HG02840 (cell line): ENCODE data around the gene MAGI1.

Experiments
- ATAC-seq: cut with Tn5 transposase; IDR thresholded peaks from one replicate; pipeline ENCODE4 v1.9.1; 2021; ENCODE audit warnings: mild to moderate bottlenecking, moderate library complexity, moderate number of reproducible peaks; ENCODE audit not compliant: unreplicated experiment, low FRiP score

The MAGI1 gene

DNA sequence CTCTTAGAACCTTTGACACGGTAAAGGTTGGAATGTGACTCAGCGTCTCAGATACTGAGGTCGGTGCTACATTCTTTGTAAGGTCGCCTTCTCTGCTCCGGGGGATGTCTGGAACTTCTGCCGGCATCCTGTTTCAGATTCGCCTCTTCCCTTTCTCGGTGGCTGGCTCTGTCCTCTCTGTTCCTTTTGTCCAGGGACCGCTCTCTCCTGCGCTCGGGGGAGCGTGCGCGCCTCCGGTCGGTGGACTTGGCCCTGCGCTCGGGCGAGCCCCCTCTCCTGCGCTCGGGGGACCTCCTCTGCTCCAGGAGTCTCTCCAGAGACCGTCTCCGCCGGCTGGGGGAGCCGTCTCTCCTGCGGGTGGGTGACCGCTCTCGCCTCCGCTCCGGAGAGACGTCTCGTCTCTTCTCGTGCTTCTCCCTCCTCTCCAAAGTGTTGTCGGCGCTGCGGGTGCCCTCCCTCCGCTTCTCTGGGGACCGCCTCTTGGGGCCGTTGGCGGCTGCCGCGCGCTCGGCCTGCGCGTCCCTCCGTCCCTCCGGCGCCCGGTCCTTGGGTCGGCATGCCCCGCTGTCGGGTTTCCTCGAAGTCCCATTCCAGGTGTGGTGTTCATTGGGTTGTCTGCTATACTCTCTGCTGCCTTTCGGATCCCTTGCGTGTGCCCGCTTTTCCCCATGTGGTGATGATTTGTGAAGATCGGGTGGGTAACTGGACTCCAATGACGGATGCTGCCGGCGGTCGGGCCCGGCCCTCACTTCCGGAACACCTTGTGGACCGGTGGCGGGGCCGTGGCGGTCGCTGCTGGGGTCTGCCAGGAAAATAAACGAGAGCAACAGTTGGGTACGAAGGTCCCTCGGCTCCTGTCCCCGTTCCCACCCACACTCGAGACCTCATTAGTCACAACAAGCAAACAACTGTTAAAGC, 682.1 kb downstream of the MAGI1 start:
- ATAC-seq: no peak

DNA sequence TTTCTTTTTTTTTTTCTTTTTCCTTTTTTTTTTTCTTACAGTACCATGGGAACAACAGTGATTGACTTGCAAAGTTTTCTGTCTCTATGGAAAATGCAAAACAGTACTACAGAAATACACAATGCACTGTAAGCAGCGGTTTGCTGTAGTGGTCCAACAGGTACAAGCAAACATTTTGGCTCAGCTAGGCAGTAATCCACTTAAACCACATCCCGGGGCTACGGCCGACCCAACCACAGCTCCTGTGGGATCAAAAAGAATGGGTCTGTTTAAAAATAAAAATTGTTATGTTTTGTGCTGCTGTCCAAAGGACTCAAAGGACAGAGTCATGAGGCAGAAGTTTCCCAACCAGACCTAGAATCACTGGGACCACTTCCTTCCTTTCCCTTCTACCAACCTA, 683.8 kb downstream of the MAGI1 start:
- ATAC-seq: no peak

DNA sequence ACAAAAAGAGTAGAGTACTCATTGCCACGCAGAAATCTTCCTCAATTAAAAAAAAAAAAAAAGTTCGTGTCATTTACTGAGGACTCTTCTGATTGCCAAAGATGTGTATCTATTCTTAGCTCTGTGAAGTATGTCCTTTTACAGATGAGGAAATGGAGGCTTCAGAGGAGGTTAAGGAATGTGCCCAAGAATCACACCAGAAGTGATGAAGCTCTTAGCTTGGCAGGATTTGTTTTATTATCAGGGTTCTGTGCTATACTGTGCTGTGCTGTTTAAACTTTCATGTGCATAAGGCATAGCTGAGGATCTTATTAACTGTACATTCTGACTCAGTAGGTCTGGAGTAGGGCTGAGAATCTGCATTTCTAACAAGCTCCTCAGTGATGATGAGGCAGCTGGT, 685.8 kb downstream of the MAGI1 start:
- ATAC-seq: no peak

DNA sequence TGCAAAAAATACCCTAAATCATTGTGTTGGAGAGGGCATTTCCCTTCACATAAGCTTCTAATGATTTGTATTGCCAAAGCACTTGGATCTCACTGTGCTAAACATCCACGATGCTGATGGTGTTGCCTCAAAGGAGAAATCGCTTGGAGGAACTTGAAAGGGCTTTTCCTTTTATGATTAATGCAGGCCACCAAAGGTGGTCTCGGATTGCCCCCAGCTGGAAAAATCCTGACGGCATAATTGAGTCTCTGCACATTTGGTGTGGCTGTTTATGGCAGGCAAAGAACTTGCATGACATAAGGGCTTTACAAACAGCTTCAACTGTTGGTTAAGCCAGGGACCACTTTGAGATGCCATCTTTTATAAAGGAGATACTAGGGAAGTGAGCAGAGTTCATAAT, 687.0 kb downstream of the MAGI1 start:
- no peak for ATAC-seq

DNA sequence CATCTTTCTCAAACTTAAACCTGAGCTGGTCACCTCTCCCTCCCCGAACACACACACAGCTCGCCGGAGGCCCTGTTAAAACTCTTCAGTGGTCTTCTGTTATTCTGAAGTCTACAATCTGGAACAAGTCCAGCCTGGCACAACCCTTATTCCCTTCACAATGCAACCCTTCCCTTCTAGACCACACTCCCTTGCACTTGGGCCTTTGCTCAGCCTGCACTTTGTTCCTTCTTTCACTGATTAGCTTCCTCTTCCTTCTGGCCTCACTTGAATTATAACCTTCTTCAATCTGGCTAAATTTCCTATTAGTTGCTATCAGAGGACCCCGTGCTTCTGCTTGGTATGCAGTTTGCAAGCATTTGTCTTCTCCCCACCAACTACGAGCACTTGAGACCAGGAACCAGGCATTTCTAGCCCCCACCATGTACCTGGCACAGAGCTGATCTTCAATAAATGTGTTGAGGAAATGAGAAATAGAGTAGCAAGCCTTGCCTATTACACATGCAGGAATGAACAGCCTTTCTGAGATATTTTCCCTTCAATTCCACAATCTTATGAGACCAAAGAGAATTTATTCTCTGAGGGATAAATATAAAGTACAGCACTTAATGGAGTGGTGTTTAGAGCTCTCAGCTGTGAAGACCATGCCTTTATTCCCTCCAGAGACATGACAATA, 687.8 kb downstream of the MAGI1 start:
- ATAC-seq: no peak

DNA sequence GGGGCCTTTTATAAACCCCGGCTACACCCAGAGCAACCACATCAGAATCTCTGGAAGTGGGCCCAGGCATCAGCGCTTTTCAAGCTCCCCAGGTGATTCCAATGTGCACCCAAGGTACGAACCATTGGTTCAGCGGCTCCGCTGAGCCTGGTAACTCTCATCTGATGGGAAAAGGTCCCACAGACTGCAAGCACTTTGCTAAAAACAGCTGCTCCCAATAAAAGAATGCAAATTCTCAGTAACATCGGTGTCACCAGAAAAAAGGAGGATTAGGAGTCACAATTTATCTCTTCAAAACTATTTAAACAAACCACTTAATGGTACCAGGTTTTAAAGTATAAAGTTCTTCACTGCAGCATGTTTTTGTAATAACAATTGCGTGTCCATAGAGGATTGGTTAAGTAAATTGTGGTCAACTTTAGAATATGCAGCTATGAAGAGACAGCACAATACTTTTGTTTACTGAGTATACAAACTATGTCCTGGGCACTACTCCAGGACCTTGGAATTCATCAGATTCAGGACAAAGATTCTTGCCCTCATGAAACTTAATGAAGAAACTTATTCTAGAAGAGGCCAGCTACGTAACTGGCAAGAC, 690.2 kb downstream of the MAGI1 start:
- ATAC-seq: no peak

DNA sequence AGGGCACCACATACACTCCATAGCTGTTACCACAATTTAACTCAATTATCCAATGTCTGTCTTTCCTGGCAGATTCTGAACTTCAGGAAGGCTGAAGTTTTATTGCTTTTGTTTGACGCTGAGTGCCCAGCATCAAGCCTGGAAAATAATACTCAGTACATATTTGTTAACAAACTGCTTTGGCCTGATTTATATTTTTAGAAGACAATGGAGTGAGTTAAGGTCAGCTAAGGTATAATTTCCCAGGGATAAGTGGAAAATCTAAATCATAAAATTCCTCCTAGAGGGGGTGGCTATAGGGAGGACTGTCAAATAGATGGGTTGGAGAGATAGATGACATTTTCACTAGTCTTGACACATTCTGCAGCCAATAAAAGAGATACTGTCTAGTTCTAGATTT, 691.6 kb downstream of the MAGI1 start:
- ATAC-seq: no peak

DNA sequence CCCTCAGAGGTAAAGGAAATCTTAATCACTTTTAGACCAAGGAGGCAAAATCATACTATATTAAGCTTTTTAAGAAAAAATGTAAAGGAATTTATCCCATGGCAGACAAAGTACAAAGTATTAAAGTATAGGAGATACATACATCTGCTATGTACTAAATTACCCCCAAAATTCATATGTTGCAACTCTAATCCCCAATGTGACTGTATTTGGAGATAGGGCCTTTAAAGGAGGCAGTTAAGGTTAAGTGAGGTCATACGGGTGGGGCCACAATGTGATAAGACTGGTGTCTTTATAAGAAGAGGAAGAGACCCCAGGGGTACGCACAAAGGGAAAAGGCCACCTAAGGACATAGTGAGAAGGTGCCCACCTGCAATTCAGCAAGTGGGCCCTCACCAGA, 693.9 kb downstream of the MAGI1 start:
- no peak for ATAC-seq

DNA sequence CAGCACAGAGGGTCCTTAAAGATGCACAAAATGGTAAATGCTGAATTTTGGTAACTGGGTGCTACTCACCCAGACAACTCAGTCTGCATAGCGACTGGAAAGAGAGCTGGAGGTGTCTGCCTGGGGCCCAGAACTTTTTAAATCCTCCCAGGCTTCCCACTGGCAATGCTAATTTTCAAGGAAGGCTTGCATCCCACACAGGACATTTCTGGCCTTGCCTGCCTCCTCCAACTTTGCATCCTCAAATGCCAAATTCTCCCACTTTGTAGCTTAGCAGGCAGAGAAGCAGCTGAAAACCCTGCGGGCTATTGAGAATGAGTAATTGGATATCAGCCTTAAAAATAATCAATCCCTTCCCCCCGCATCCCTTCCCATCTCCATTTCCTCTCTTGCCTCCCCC, 694.3 kb downstream of the MAGI1 start:
- no peak for ATAC-seq

DNA sequence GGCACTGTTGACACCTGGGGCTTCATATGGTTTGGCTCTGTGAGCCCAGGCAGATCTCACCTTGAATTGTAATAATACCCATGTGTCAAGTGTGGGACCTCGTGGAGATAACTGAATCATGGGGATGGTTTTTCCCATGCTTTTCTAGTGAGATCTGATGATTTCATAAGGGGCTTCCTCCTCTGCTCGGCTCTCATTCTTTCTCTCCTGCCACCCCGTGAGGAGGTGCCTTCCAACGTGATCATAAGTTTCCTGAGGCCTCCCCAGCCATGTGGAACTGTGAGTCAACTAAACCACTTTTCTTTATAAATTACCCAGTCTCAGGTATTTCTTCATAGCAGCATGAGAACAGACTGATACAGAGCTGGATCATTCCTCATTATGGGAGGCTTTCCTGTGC, 695.0 kb downstream of the MAGI1 start:
- no peak for ATAC-seq

DNA sequence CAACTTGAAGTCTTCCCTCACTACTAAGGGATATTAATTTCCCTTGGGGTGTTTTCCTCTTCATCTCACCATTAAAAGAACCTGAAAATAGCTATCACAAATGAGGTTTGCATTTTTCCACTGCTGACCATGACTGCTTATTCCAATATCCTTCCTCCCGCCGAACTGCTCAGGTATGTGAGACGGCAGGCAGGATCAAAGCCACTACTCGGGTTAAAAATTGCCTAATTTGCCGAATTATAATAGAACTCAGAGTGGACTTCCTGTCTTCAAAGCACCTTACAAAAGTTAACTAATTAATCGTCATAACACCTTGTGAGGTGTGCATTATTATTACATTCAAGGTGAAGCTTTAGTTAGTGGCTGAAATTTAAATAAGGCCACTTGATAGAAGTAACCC, 695.7 kb downstream of the MAGI1 start:
- ATAC-seq: no peak

DNA sequence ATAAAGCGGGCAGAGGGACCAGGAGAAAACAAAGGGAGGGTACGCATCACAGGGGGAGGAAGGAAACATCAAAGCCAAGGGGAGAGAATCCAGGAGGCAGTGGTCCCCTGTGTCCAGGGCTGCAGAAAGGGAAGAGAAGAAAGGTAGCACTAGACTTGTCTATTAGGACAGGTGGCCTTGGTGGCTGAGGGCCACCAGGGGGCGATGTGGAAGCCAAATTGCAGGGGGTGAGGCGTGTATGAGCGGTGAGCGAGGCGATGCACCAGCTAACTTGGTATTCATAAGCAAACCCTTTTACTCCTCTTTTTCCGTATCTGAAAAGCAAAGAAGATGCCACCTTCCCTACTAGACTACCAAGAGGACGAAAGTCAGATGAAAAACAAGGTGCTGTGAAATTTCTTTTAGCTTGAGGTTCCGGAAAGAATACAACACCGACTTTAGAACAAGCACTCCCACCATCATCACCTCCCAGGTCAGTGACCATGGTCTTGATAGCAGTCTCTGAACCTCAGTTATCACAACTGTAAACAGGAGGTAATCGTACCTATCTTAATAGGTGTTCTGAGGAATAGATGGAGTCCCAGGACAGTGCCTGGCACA, 696.5 kb downstream of the MAGI1 start:
- ATAC-seq: no peak

DNA sequence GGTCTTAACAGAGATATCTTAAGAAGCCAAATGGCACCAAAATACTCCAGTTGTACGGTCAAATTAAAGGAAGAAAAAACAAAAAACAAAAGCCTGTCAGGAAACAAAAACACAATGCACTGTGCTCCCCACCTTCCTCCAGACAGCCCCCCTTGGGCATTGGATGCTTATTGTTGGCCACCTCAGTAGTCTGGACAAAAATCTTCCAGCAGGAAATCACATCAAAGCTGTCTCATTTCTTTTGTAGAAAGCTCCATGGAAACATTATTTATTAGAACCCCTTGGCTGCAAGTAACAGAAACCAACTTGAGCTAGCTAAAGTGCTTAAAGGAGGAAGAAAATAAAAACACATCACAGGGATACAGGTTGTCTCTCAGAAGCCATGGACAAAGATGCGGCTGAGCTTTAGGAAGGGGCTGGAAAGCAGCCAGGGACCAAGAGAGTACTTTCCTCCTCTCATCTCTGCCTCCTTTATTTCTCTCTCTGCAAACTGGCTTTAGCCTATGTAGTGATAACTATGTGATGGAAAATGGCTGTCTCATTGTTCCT, 699.5 kb downstream of the MAGI1 start:
- no peak for ATAC-seq

DNA sequence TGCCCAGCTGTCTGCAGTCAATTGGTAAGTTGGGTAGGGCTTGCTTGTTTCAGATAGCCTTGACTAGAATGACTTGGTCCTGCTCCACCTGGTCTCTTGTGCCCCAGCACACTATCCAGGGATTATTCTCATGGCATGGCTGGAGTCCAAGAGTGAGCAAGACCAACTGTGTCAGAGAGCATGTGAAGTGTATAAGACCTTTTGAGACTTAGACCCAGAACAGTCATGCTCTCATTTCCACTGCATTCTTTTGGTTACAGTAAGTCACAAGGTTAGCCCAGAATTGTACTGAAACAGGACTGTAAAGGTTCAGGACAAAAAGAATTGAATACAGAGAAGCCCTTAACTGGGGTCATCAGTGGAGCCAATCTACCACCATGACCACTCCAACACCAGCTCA, 700.1 kb downstream of the MAGI1 start:
- ATAC-seq: no peak

DNA sequence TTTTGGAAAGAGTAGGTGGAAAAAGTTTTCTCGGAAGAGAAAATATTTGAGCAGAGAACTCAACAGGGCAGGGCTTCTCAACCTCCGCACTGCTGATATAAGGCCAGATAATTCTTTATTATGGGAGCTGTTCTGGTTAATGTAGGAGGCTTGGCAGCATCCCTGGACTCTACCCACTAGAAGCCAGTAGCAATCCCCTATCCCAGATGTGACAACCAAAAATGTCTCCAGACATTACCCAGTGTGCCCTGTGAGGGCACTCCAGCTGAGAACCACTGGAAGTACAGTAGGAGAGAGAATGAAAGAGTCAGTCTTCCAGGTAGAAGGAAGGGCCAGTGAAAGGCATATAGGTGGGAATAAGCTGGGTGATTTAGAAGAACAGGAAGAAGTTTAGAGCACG, 703.1 kb downstream of the MAGI1 start:
- ATAC-seq: no peak

DNA sequence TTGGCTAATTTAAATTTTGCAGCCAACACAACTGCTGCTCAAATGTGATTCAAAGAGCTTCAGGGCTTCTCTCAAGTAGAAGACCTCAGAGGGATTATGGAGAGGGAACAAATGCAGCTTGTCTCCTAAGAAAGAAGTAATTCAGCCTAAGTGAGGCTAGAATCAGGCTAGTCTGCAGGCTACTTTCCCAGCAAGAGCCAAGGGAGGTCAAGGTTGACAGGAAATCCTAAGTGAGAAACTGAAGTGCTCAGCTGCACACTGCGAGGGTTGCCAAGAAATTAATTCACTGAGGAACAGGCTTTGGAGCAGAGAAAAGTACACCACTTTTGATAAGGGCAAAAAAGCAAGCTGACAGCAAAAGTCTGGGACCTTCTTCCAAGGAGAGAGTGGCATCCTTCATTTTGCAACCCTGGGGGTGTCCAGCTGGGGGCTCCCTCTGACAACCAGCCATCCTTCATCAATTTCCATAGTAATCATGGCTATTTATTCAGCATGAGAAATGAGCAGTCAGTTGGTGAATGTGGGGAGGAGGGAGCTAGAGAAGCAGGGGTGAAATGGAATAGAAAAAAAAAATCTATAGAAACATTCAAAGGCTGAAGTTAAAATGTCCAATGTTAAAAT, 704.6 kb downstream of the MAGI1 start:
- ATAC-seq: no peak

DNA sequence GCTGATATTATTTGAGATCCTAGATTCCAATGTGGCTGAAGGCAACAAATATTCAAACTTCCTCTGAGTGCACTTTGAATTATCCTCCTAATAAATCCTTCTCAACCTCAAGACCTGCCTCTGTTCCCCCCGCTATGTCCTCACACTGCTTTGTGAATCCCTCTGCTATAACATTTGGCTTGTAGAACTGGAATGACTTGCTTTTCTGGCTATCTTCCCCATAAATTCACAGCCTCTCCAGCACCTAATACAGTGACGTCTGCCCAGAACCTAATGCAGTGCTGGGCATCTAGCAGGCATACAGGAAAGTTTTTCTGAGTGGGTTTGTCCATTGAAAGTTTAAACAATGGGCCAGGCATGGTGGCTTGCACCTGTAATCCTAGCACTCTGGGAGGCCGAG, 707.0 kb downstream of the MAGI1 start:
- ATAC-seq: no peak

DNA sequence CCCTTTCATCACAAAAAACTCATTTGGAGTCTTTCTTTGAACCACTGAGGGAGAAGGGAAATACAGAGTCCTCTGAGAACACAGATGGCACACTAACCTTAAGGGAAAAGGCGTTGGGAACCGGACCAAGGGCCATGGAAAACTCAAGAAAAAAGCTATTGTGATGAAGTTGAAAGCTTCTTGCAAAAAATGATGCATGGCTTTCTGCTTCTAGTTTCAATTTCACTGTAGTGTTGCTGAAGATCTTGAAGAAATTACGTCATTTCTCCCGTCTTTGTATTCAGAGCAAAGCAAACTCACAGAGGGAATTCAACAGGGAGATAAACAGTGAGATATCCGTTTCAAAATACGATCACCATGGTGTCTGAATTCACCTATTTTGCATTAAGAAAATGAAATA, 708.6 kb downstream of the MAGI1 start:
- ATAC-seq: no peak

DNA sequence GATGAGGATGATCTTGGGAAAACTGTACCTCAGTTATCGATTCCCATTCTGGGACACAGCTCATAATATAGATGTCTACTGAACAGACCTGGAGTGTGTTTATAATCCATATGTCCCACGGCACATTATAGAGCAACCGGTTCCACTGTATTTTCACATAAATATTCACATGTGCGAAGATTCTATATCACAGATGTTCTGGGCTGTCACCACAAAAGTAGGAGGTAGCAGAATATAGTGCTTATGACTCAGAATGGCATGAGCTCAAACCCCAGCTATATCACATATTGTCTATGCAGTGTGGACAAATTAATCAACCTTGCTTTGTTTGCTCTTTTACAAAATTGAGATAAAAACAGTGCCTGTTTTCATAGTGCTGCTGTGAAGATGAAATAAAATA, 710.6 kb downstream of the MAGI1 start:
- no peak for ATAC-seq

DNA sequence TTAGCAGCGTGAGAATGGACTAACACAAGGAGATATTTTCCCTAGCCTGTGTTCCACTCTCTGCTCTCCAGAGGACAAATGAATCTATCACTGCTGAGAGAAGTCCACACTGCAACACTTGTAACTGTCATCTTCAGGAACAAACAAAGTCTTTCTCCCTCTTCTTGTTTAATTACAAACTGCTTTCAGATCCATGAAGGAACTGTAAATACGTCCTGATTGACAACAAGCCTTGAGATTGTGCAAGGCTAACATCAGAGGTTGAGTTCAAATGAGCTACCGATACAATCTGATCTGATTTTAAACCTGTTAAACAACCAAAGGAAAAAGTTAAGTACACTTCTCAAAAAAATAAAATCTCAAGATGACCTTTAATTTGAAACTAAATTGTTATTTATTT, 712.1 kb downstream of the MAGI1 start:
- no peak for ATAC-seq

DNA sequence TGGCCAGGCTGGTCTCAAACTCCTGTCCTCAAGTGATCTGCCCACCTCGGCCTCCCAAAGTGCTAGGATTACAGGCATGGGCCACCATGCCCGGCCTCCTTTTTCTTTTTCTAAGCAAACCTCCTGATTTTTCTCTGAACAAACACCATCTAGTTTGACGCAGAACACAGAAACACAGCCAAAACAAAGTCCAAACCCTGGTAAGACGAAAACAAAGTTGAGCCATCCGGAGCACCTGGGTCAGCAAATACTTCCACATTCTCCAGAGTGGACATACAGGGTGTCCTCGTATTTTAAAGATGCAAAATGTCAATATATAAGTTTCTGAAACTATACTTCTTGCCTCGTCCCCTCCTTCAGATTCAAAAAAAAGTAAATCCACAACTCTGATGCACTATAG, 715.8 kb downstream of the MAGI1 start:
- ATAC-seq: no peak
